ENCODE data around the gene RASL11A. TPM values are rescaled to one million over a fixed set of nuclear protein-coding genes. Genes with fewer than 3 reads are reported as not detected.

Gene RASL11A
- total and polyA plus RNA-seq, 2 of the 8 experiments (the other 6 are each of a cell fraction or from before 2014, with no cell fraction given): 2.9 to 6.8 TPM

- Histone ChIP-seq H3K4me3 (ENCODE audit: extremely low read depth in 1 of 4, insufficient read depth in 2 of 4, low read depth in 3 of 4, low read length in 4 of 4) (no peak overlapping the region), H4K8ac (ENCODE audit: extremely low read depth, insufficient read depth, low read length) (no peak overlapping the region), H4K20me1 (replicated peaks in 1 of 2; ENCODE audit: control insufficient read depth in 1 of 2, insufficient read depth in 2 of 2, low read length in 2 of 2) (no peaks in the 10 kb centered on the region), H3K9me3 (ENCODE audit: insufficient read depth in 2 of 2, low read depth in 1 of 2, low read length in 1 of 2) (no peaks in the 10 kb centered on the region), H3K23ac (ENCODE audit: insufficient read length) (no peak overlapping the region), H3K4me2 (ENCODE audit: insufficient read depth in 1 of 2, low read depth in 2 of 2, low read length in 2 of 2) (no peak overlapping the region), H4K91ac (replicated peaks; ENCODE audit: insufficient read length, low read length) (no peak overlapping the region), H3K56ac (replicated peaks; ENCODE audit: insufficient read length, low read depth, low read length) (no peak overlapping the region), H3K79me1 (ENCODE audit: low read depth, low read length) (no peaks in the 10 kb centered on the region; the same call in 1 of the 2 replicates), H3K9ac (replicated peaks in 1 of 4; ENCODE audit: extremely low read depth in 1 of 4, low read depth in 3 of 4, low read length in 3 of 4) (no peak overlapping the region), H2AFZ (ENCODE audit: low read length) (no peak overlapping the region), H3K4me1 (replicated peaks in 1 of 4; ENCODE audit: control insufficient read depth in 3 of 4, insufficient read depth in 4 of 4, low read length in 3 of 4) (peaks cover 0 to 3% (median 0%) of the 10 kb centered on the region in 4 experiments; a peak in 1 of 7 replicates), H4K5ac (ENCODE audit: insufficient read length, low read depth, low read length) (no peak overlapping the region), H3K79me2 (ENCODE audit: control insufficient read depth in 1 of 2, insufficient read depth in 2 of 2, low read length in 2 of 2) (no peaks in the 10 kb centered on the region), H3K27me3 (replicated peaks in 1 of 4; ENCODE audit: control insufficient read depth in 3 of 4, extremely low read depth in 1 of 4, insufficient read depth in 3 of 4, low read length in 3 of 4) (peaks cover 0 to 15% (median 12%) of the 10 kb centered on the region in 4 experiments; a peak in 6 of 7 replicates), H2BK5ac (ENCODE audit: low read depth, low read length) (no peak overlapping the region), H3K36me3 (ENCODE audit: control insufficient read depth in 2 of 4, insufficient read depth in 4 of 4, low read length in 3 of 4) (no peaks in the 10 kb centered on the region), H3K23me2 (ENCODE audit: low read depth, low read length) (peaks cover 11% of the 10 kb centered on the region), H3K4ac (replicated peaks; ENCODE audit: insufficient read length, low read depth, low read length) (no peak overlapping the region), H2BK15ac (ENCODE audit: low read length) (no peak overlapping the region), H2BK12ac (ENCODE audit: low read depth, low read length) (no peak overlapping the region), H2BK20ac (ENCODE audit: low read length) (no peak overlapping the region), H2AK5ac (ENCODE audit: low read depth, low read length) (no peak overlapping the region), H3K18ac (ENCODE audit: extremely low read depth, low read length) (no peak overlapping the region), H3K14ac (ENCODE audit: insufficient read length) (no peak overlapping the region), H2BK120ac (replicated peaks; ENCODE audit: low read depth, low read length) (no peak overlapping the region), H3K27ac (ENCODE audit: low read depth, low read length) (no peak overlapping the region)
- ChIA-PET POLR2A (ENCODE audit: partially characterized antibody) (interaction anchor here (1.1 to 15.4 kb wide), 4 partner anchors 10 to 23 kb away, joined by 4 to 197 read pairs (median 4); partner anchors contain the start of gene RPL21), CTCF (ENCODE audit: partially characterized antibody) (interaction anchor here (0.7 to 2.0 kb wide), 8 partner anchors 26 to 328 kb away, joined by 3 to 8 read pairs (median 4); no protein-coding TSS in a partner anchor)
- DNase-seq (ENCODE audit: low read depth in 1 of 2, low spot score in 2 of 2) (no peak), FAIRE-seq (no peak)
- WGBS, 2 experiments (ENCODE audit: extremely low coverage in 1 of 2, insufficient coverage in 1 of 2, insufficient read length in 1 of 2, insufficient replicate concordance in 2 of 2, low coverage in 1 of 2, low lambda C conversion rate in 2 of 2, missing lambda C conversion rate in 1 of 2): 75 to 100% methylated on average over 1 to 4 of the region's 4 CpGs
- TF ChIP-seq KDM1A (IDR thresholded peaks at IDR 0.05; ENCODE audit: borderline replicate concordance, low read length): no peak
- no peak for TF ChIP-seq SRF (IDR thresholded peaks at IDR 0.05; ENCODE audit: low read depth, low read length)
- no peak for TF ChIP-seq POLR2AphosphoS5 (IDR thresholded peaks at IDR 0.05; ENCODE audit: low read depth, low read length)
- TF ChIP-seq YY1 (IDR thresholded peaks at IDR 0.05; ENCODE audit: low read depth, low read length): no peak
- TF ChIP-seq EP300 (IDR thresholded peaks at IDR 0.05; ENCODE audit: borderline replicate concordance in 1 of 2, low read depth in 2 of 2, low read length in 2 of 2): no peak
- TF ChIP-seq BACH1 (IDR thresholded peaks at IDR 0.05; ENCODE audit: low read length): no peak
- no peak for TF ChIP-seq CTBP2 (IDR thresholded peaks at IDR 0.05; ENCODE audit: borderline replicate concordance, insufficient read depth, insufficient read length, low read length)
- no peak for TF ChIP-seq SP1 (IDR thresholded peaks at IDR 0.05; ENCODE audit: low read depth, low read length)
- no peak for TF ChIP-seq TEAD4 (IDR thresholded peaks at IDR 0.05; ENCODE audit: low read depth, low read length)
- TF ChIP-seq BCL11A (IDR thresholded peaks at IDR 0.05; ENCODE audit: low read depth in 2 of 2, low read length in 2 of 2): no peak
- no peak for TF ChIP-seq RAD21 (IDR thresholded peaks at IDR 0.05 in 1 of 2, conservative IDR thresholded peaks at IDR 0.05 in 1 of 2; ENCODE audit: low read depth in 2 of 2, low read length in 2 of 2)
- no peak for TF ChIP-seq ZNF274 (IDR thresholded peaks at IDR 0.05; ENCODE audit: borderline replicate concordance, extremely low read depth, low read length)
- no peak for TF ChIP-seq MAFK (IDR thresholded peaks at IDR 0.05; ENCODE audit: low read depth, low read length)
Observed at GRCh38 chr13:27273658-27274425, 3.2 kb downstream of the RASL11A start.

Measured in H1 (cell line).